AG04450 (cell line): ENCODE results near the gene ARHGAP15. TPM values are rescaled to one million over a fixed set of nuclear protein-coding genes. Genes with fewer than 3 reads are reported as not detected.

Source experiments
- CTCF ChIA-PET: fragments of 300-600, 350-600 bp; formaldehyde crosslinking; extraction: SDS; loops from one replicate; lab custom pipeline; 2022; ENCODE audit warnings: antibody characterized with exemption, inconsistent platforms; lab: Charles Lee
- POLR2A ChIA-PET: fragments of 350-600 bp; formaldehyde crosslinking; extraction: SDS; loops from one replicate; lab custom pipeline; 2021; ENCODE audit warnings: antibody characterized with exemption, inconsistent platforms; lab: Yijun Ruan, JAX
- DNase-seq: peaks from one replicate; pipeline ENCODE4 v3.0.0-alpha.2; 2011; ENCODE audit warnings: low read depth, low spot score
- H3K27ac ChIP-seq: one replicate; pipeline ENCODE4 v1.5.1; 2012; ENCODE audit warnings: low read depth, low read length, control low read depth
- H3K27me3 ChIP-seq: one replicate; pipeline ENCODE4 v1.6.0; 2012; ENCODE audit warnings: low read length; ENCODE audit not compliant: control insufficient read depth, insufficient read depth
- H3K4me3 ChIP-seq: 2 replicates; pipeline ENCODE4 v1.5.1; 2011; ENCODE audit warnings: mild to moderate bottlenecking, low read depth, low read length, control low read depth
- H3K9me3 ChIP-seq: 2 replicates; pipeline ENCODE4 v1.5.1; 2012; ENCODE audit warnings: low read length; ENCODE audit not compliant: control insufficient read depth, insufficient read depth
- polyA plus RNA-seq: library from polyadenylated mRNA; depleted of rRNA; stranded (reverse); fragments of >200 nt; gene quantifications from 2 replicates; pipeline ENCODE4 v1.2.3, GENCODE V29; 2011
- TF ChIP-seq, protein P1 (sequence below): IDR thresholded peaks from 2 replicates; pipeline ENCODE4 v1.5.1; 2011; ENCODE audit warnings: low read depth, low read length, control low read depth, inconsistent platforms

Gene ARHGAP15
- polyA plus RNA-seq, 1 experiment = not detected

DNA sequence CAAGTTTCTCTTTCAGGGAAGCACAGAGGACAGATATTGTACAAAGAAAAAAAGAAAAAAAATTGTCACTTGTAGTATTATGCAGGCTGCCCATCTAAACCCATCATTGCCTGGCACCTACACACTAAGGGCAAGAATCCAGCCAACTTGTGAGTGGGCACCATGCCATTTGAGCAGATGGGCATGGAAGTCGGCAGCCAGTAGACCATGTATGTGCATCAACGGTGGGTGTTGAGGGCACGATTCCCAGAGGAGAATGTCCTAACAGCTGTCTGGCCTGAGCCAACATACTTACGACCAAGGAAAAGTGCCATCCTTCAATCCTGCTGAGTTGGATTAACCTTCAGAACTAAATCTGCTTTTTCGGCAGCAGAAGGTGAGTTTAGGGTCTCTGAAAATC is 63.9 kb downstream of the ARHGAP15 start:
- Histone ChIP-seq H3K27ac (no peak overlapping the region), H3K4me3 (no peak overlapping the region), H3K27me3 (no peaks in the 10 kb centered on the region), H3K9me3 (no peaks in the 10 kb centered on the region)
- TF ChIP-seq, protein P1, sequence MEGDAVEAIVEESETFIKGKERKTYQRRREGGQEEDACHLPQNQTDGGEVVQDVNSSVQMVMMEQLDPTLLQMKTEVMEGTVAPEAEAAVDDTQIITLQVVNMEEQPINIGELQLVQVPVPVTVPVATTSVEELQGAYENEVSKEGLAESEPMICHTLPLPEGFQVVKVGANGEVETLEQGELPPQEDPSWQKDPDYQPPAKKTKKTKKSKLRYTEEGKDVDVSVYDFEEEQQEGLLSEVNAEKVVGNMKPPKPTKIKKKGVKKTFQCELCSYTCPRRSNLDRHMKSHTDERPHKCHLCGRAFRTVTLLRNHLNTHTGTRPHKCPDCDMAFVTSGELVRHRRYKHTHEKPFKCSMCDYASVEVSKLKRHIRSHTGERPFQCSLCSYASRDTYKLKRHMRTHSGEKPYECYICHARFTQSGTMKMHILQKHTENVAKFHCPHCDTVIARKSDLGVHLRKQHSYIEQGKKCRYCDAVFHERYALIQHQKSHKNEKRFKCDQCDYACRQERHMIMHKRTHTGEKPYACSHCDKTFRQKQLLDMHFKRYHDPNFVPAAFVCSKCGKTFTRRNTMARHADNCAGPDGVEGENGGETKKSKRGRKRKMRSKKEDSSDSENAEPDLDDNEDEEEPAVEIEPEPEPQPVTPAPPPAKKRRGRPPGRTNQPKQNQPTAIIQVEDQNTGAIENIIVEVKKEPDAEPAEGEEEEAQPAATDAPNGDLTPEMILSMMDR = no peak
- no peak for DNase-seq
- CTCF ChIA-PET = interaction anchor here (1.1 kb wide), 1 partner anchor 11 kb away, joined by 3 read pairs; no protein-coding TSS in a partner anchor
- POLR2A ChIA-PET = no interaction called here

DNA sequence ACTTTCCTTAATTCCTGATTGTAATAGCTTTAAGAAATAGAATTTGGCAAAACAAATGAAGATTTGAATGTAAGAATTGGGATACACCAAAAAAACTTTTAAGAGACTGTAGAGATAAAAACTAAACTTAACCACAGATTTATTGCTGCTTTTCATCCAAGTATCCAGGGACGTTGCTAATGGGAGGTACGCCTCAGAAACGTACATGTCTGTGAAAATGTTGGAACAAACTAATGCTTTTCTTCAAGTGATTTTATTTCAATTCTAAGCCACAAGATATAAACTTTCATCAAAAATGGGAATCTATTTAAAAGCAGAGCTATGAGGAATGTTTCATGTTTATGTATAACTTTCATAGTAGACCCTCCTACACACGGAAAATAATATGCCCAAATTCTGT is 66.3 kb downstream of the ARHGAP15 start:
- Histone ChIP-seq H3K27me3 (no peaks in the 10 kb centered on the region), H3K27ac (no peak overlapping the region), H3K4me3 (no peak overlapping the region), H3K9me3 (no peaks in the 10 kb centered on the region)
- ChIA-PET CTCF (interaction anchor here (0.6 to 1.1 kb wide), 3 partner anchors 23 to 64 kb away, joined by 3 to 4 read pairs (median 3); no protein-coding TSS in a partner anchor), POLR2A (no interaction called here)
- DNase-seq = no peak
- TF ChIP-seq, protein P1 = no peak

DNA sequence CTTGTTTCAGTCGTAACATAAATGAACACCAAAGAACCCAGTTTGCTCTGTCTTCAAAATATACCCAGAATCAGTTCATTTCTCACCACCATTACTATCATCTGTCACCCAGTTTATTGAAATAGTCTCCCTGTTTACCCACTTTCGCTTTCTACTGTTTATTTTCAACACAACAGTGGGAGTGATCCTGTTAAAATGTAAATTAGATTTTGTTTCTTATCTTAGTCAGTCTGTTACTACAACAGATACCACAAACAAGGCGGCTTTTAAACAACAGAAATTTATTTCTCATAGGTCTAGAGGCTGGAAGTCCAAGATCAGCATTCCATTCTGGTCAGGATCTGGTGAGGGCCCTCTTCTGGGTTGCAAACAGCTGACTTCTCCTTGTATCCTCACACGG is 74.8 kb downstream of the ARHGAP15 start:
- Histone ChIP-seq H3K4me3 (no peak overlapping the region), H3K9me3 (no peaks in the 10 kb centered on the region), H3K27me3 (no peaks in the 10 kb centered on the region), H3K27ac (no peak overlapping the region)
- TF ChIP-seq, protein P1 = no peak
- CTCF ChIA-PET = interaction anchor here (1.3 to 4.0 kb wide), 4 partner anchors 10 to 55 kb away, joined by 3 to 29 read pairs (median 4); no protein-coding TSS in a partner anchor
- POLR2A ChIA-PET = no interaction called here
- DNase-seq = no peak

DNA sequence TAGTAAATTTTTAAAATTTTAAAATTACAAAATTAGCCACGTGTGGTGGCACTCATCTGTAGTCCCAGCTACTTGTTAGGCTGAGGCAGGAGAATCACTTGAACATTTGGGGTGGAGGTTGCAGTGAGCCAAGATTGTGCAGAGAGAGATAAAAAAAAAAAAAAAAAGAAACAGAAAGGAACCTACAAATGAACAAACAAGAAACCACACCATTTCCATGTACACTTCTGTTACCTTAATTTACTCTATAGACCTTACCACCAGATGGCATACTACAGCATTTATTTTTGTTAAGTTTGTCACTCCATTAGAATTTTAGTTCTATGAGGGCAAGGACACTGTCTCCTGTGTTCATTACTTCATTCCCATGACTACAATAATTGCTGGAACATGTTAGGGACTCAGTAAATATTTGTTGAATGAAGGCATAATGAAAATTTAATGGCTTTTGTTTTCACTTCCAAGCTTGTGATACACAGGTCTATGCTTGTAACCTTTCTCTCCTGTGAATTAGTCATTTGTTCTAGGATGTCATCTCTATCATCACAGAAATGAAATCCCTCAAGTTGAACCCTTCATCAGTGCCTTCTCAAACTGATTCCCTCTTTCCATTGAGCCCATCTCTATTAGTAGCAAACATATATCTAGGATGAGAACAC is 76.0 kb downstream of the ARHGAP15 start:
- Histone ChIP-seq H3K27me3 (no peaks in the 10 kb centered on the region), H3K4me3 (no peak overlapping the region), H3K9me3 (no peaks in the 10 kb centered on the region), H3K27ac (no peak overlapping the region)
- ChIA-PET POLR2A (no interaction called here), CTCF (interaction anchor here (0.6 to 4.0 kb wide), 13 partner anchors 8 to 349 kb away, joined by 3 to 29 read pairs (median 4); no protein-coding TSS in a partner anchor)
- TF ChIP-seq, protein P1 = peak; percentile 46
- no peak for DNase-seq
